Activated T-cell treated with anti-CD3 and anti-CD28 coated beads for 24 hours (primary cell): ENCODE results near the gene CDCP2.

ENCODE experiments used
- DNase-seq: peaks from one replicate; pipeline ENCODE4 v3.0.0-alpha.2; 2020; ENCODE audit warnings: low read depth

CDCP2 gene

GRCh38 chr1:54091666-54092065 is 61.1 kb downstream of the CDCP2 start:
- DNase-seq = no peak

GRCh38 chr1:54088385-54088784 is 64.4 kb downstream of the CDCP2 start:
- DNase-seq = no peak

- no peak for DNase-seq
These were observed 66.0 kb downstream of the CDCP2 start for GRCh38 chr1:54086754-54087153.

DNA sequence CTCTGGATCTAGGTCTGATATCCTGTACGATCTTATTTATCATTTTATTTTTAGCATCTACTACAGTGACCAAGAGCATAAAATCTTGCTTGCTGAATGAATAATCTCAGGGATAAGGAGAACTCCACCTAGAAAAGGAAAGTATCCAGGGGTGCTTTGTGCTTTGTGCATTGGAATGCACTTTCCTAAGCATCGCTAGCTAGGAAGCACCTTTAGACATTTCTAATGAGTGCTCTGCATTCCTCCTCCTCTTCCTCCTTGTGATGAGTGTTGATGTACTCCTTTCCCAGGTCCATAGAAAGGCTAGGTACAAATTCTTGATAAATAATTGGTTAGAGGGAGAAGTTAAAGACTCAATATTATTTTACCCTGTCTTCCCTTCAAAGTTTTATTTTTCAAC is 68.0 kb downstream of the CDCP2 start:
- no peak for DNase-seq
